ENCODE measurements around the gene IBA57. TPM values are rescaled to one million over a fixed set of nuclear protein-coding genes. Genes with fewer than 3 reads are reported as not detected.

Gene IBA57
- total RNA-seq, 2 donors from 2014 or later: 6.8 to 7.7 TPM

GRCh38 chr1:228166170-228166936 is 749 bp downstream of the IBA57 start:
- 30 to 42% methylated on average over 14 to 26 of the region's 26 CpGs for WGBS, 2 experiments (ENCODE audit: insufficient coverage in 1 of 2, insufficient read length in 1 of 2)
- Mint-ChIP-seq H3K27ac (peak overlapping the region; percentile 59), H3K27me3 (ENCODE audit: insufficient read depth) (no peaks in the 10 kb centered on the region), H3K4me1 (peaks cover 6% of the 10 kb centered on the region), H3K4me3 (peak overlapping the region; percentile 67), H3K9me3 (no peaks in the 10 kb centered on the region), H3K36me3 (ENCODE audit: low read depth) (no peaks in the 10 kb centered on the region)
- Histone ChIP-seq H3K27me3 (ENCODE audit: control insufficient read depth, insufficient read depth, low read length, poor library complexity, severe bottlenecking) (no peaks in the 10 kb centered on the region), H3K4me1 (ENCODE audit: control insufficient read depth, insufficient read depth, low read length) (peaks cover 6% of the 10 kb centered on the region), H3K27ac (ENCODE audit: low read depth, low read length) (peak overlapping the region; percentile 99), H3K36me3 (ENCODE audit: control insufficient read depth, insufficient read depth, low read length) (no peaks in the 10 kb centered on the region), H3K4me3 (ENCODE audit: low read length) (peak overlapping the region; percentile 85), H3K9ac (ENCODE audit: extremely low read depth, low read length, poor library complexity, severe bottlenecking) (peak overlapping the region; percentile 89), H3K9me3 (ENCODE audit: control insufficient read depth, low read length) (no peaks in the 10 kb centered on the region)
- peak; percentile 86 for DNase-seq
- TF ChIP-seq CTCF (conservative IDR thresholded peaks at IDR 0.05): peak; percentile 46

- Mint-ChIP-seq H3K9me3 (no peaks in the 10 kb centered on the region), H3K4me3 (no peak overlapping the region), H3K27ac (no peak overlapping the region), H3K36me3 (ENCODE audit: low read depth) (no peaks in the 10 kb centered on the region), H3K27me3 (ENCODE audit: insufficient read depth) (no peaks in the 10 kb centered on the region), H3K4me1 (peaks cover 6% of the 10 kb centered on the region)
- Histone ChIP-seq H3K9me3 (ENCODE audit: control insufficient read depth, low read length) (no peaks in the 10 kb centered on the region), H3K4me3 (ENCODE audit: low read length) (no peak overlapping the region), H3K36me3 (ENCODE audit: control insufficient read depth, insufficient read depth, low read length) (no peaks in the 10 kb centered on the region), H3K9ac (ENCODE audit: extremely low read depth, low read length, poor library complexity, severe bottlenecking) (no peak overlapping the region), H3K27ac (ENCODE audit: low read depth, low read length) (no peak overlapping the region), H3K27me3 (ENCODE audit: control insufficient read depth, insufficient read depth, low read length, poor library complexity, severe bottlenecking) (no peaks in the 10 kb centered on the region), H3K4me1 (ENCODE audit: control insufficient read depth, insufficient read depth, low read length) (no peaks in the 10 kb centered on the region)
- no peak for TF ChIP-seq CTCF (conservative IDR thresholded peaks at IDR 0.05)
- DNase-seq: no peak
- 87 to 91% methylated on average over 6 to 12 of the region's 12 CpGs for WGBS, 2 experiments (ENCODE audit: insufficient coverage in 1 of 2, insufficient read length in 1 of 2)
These were observed 3.1 kb downstream of the IBA57 start for GRCh38 chr1:228168563-228169270.

- H3K36me3 ChIP-seq (ENCODE audit: control insufficient read depth, insufficient read depth, low read length): no peaks in the 10 kb centered on the region
- Mint-ChIP-seq H3K4me3 (no peak overlapping the region), H3K27me3 (ENCODE audit: insufficient read depth) (no peaks in the 10 kb centered on the region), H3K4me1 (peaks cover 6% of the 10 kb centered on the region), H3K27ac (no peak overlapping the region), H3K36me3 (ENCODE audit: low read depth) (no peaks in the 10 kb centered on the region), H3K9me3 (no peaks in the 10 kb centered on the region)
- H3K4me1 ChIP-seq (ENCODE audit: control insufficient read depth, insufficient read depth, low read length): no peaks in the 10 kb centered on the region
- WGBS, 2 experiments (ENCODE audit: insufficient coverage in 1 of 2, insufficient read length in 1 of 2): 96 to 100% methylated on average over 2 of the region's 2 CpGs
- H3K27me3 ChIP-seq (ENCODE audit: control insufficient read depth, insufficient read depth, low read length, poor library complexity, severe bottlenecking): no peaks in the 10 kb centered on the region
- no peak overlapping the region for H3K27ac ChIP-seq (ENCODE audit: low read depth, low read length)
- H3K9ac ChIP-seq (ENCODE audit: extremely low read depth, low read length, poor library complexity, severe bottlenecking): no peak overlapping the region
- no peak for DNase-seq
- H3K4me3 ChIP-seq (ENCODE audit: low read length): no peak overlapping the region
- no peak for TF ChIP-seq CTCF (conservative IDR thresholded peaks at IDR 0.05)
- no peaks in the 10 kb centered on the region for H3K9me3 ChIP-seq (ENCODE audit: control insufficient read depth, low read length)
These were observed 3.7 kb downstream of the IBA57 start for GRCh38 chr1:228169345-228169744.
